Prostate gland (tissue), 2 donors: ENCODE data around the gene FBRSL1. TPM values are rescaled to one million over a fixed set of nuclear protein-coding genes. Genes with fewer than 3 reads are reported as not detected.

Experiments used
- DNase-seq: peaks from one replicate; pipeline ENCODE4 v3.0.0-alpha.2; 2019; ENCODE audit warnings: low spot score
- H3K27ac ChIP-seq, 2 donors: fragments of 200-600 bp; sonication (generic); 2 replicates each; pipeline ENCODE4 v1.5.1; 2017 to 2019
- H3K27me3 ChIP-seq: fragments of 200-600 bp; sonication (generic); replicated peaks from 2 replicates; pipeline ENCODE4 v1.5.1; 2019; ENCODE audit not compliant: insufficient read depth
- H3K36me3 ChIP-seq, 2 donors: fragments of 200-600 bp; sonication (generic); 1 replicate in 1 of 2; 2 replicates in 1 of 2; pipeline versions ENCODE4 v1.5.1 to v1.8.1; 2017 to 2019
- H3K4me1 ChIP-seq: fragments of 200-600 bp; sonication (generic); replicated peaks from 2 replicates; pipeline ENCODE4 v1.5.1; 2019
- H3K4me3 ChIP-seq, 2 donors: fragments of 200-600 bp; sonication (generic); 2 replicates each; pipeline ENCODE4 v1.5.1; 2017 to 2019
- H3K9me3 ChIP-seq: fragments of 200-600 bp; sonication (generic); 2 replicates; pipeline ENCODE4 v1.5.1; 2017
- CTCF ChIP-seq, 4 experiments: fragments of 200-600 bp in 2 of 4; fragments of 450-650 bp in 2 of 4; sonication (generic) in 2 of 4; IDR thresholded peaks; 1 replicate in 3 of 4; 2 replicates in 1 of 4; pipeline ENCODE4 v1.5.1; 2016 to 2019; ENCODE audit warnings: antibody characterized with exemption in 4 of 4, mild to moderate bottlenecking in 2 of 4, moderate library complexity in 2 of 4
- POLR2A ChIP-seq: fragments of 450-650 bp; IDR thresholded peaks from one replicate; pipeline ENCODE4 v1.6.1; 2016; ENCODE audit warnings: antibody characterized with exemption, mild to moderate bottlenecking
- POLR2AphosphoS5 ChIP-seq: sonication (generic); formaldehyde crosslinking; IDR thresholded peaks from one replicate; pipeline ENCODE4 v1.6.1; 2017; ENCODE audit warnings: antibody characterized with exemption
- WGBS: methylation state at CpG from one replicate; pipeline ENCODE4 v1.1.5; 2018; 5-methylcytosine and 5-hydroxymethylcytosine counted together
- intact Hi-C: fragments of 100-400 bp; cut with DNase I; formaldehyde crosslinking; loops from one replicate; pipeline ENCODE4 v1.14.2; 2022
- total RNA-seq, 2 donors: library from RNA; depleted of rRNA; stranded (reverse); fragments of >200 nt; gene quantifications; one replicate each; pipeline ENCODE4 v1.1.0, GENCODE V29; 2016

The FBRSL1 gene
- total RNA-seq, 2 donors from 2014 or later = 34.2 to 69.2 TPM

DNA sequence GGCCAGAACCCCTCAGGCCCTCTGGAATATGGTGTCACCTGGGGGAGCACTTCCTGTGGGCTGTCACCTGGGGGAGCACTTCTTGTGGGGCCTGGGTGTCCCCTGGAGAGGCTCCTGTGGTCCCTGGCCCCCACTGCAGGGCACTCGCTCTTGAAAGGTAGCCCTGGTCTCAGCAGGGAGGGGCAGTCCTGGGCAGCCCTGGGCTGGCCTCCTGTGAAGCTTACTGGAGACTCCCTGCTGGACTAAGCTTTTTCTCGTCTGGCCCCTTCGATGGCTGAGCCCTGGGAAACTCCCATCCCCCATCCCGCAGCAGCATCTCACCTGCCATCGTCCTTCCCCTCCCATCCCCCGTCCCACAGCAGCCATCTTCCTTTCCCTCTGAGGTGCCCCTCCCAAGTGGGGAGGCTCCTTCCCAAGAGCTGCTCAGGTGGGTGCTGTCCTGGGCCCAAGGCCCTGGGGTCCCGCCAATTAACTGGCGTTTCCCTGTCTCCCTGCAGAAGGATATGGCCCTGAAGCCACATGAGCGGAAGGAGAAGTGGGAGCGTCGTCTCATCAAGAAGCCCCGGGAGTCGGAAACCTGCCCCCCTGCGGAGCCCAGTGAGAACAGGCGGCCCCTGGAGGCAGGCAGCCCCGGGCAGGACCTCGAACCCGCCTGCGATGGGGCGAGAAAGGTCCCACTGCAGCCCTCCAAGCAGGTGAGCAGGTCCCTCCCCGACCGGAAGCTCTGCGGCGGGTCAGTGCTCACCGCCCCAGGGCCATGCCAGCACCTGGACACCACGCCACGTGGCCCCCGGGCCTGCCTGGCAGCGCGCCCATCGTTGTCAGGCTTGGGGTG is 17.9 kb downstream of the FBRSL1 start:
- Histone ChIP-seq H3K4me1 (peaks cover 34% of the 10 kb centered on the region), H3K27ac (no peak overlapping the region), H3K9me3 (no peaks in the 10 kb centered on the region)

DNA sequence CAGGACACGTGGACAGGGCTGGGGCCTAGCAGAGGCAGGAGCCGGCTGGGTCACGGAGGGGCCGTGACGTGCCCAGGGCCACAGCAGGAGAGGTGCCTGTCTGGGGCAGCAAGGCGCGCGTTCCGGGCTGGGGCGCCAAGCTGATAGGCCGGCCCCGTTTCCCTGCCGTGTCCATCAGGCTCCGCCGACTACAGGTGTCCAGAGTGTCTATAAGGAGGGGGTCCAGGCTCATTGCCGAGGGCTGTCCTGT is 18.5 kb downstream of the FBRSL1 start:
- Histone ChIP-seq H3K4me3 (no peak overlapping the region), H3K27me3 (no peaks in the 10 kb centered on the region), H3K9me3 (no peaks in the 10 kb centered on the region), H3K4me1 (peaks cover 34% of the 10 kb centered on the region), H3K27ac (no peak overlapping the region), H3K36me3 (no peaks in the 10 kb centered on the region)
- intact Hi-C loops = no loop called here
- WGBS = 90% methylated on average over 15 of the region's 16 CpGs
- DNase-seq = no peak
- TF ChIP-seq CTCF (IDR thresholded peaks at IDR 0.05) (no peak), POLR2AphosphoS5 (no peak)

More for the DNA sequence above, 17.9 kb downstream of the FBRSL1 start:
- no peak for DNase-seq
- Histone ChIP-seq H3K27me3 (no peaks in the 10 kb centered on the region), H3K4me3 (no peak overlapping the region), H3K36me3 (no peaks in the 10 kb centered on the region)
- TF ChIP-seq POLR2A (no peak), POLR2AphosphoS5 (no peak), CTCF (IDR thresholded peaks at IDR 0.05) (no peak)
- WGBS = 83% methylated on average over 25 of the region's 31 CpGs
- intact Hi-C loops = no loop called here

DNA sequence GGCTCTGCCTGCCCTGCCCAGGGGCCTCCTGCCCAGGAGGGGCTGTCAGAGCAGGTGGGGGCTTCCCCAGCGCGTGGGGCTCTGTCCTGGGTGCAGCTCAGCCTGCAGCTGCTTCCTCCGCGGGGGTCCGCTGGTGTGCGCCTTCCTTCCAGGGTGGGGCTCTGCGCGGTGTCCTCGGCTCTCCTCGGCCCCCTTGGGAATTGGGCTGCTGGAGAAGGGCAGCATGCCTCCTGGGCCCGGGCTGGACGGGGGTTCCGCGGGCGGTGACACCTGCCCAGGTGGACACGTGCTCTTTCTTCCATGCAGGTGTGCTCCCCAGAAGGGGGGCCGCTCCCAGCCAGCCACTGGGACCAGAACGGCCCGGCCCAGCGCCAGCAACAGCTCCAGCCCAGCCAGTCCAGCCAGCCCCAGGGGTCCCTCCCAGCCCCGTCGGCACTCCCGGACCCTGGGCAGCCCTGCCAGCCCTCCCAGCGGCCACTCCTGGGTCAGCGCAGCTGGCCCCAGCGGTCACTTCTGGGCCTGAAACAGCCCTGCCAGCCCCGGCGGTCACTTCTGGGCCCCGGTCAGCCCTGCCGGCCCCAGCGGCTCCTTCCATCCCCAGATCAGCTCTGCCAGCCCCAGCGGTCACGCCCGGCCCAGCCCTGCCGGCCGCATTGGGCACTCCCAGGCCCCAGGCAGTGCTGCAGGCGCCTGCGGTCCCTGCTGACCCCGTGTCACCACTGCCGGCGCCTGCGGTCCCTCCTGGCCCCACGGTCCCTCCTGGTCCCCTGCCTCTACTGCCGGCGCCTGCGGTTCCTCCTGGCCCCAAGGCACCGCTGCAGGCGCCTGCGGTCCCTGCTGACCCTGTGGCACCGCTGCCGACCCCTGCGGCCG is 19.1 kb downstream of the FBRSL1 start:
- TF ChIP-seq CTCF (IDR thresholded peaks at IDR 0.05) (no peak), POLR2AphosphoS5 (no peak), POLR2A (no peak)
- H3K4me3 ChIP-seq = no peak overlapping the region
- no peaks in the 10 kb centered on the region for H3K36me3 ChIP-seq
- H3K4me1 ChIP-seq = peaks cover 30% of the 10 kb centered on the region
- no peak for DNase-seq
- intact Hi-C loops = no loop called here
- H3K27ac ChIP-seq = no peak overlapping the region
- H3K27me3 ChIP-seq = no peaks in the 10 kb centered on the region
- WGBS = 93% methylated on average over 42 of the region's 53 CpGs
- no peaks in the 10 kb centered on the region for H3K9me3 ChIP-seq

DNA sequence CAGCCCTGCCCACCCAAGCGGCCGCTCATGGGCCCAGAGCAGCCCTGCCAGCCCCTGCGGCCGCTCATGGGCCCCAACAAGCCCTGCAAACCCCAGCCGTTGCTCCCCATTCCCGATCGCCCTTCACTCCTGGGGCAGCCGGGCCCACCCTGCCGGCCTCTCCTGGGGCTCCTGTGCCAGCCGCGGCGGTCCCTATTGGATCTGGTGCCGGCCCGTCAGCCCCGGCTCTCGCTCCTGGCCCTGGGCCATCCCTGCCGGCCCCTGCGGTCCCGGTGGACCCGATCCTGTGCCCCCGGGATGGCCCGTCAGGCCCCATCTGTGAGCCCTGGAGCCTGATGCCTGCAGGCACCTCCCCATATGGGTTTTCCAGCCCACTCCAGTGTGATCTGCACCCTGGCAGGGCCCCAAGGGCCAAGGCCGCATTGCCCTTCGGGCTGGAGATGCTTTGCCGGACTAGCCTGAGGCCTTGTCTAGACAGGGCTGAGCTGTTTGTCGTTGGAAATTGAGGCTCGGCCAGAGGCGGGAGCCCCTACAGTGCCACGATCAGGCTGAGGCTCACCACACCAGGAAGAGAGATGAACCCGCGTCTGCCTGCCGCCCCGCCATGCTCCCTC is 20.3 kb downstream of the FBRSL1 start:
- 94% methylated on average over 26 of the region's 33 CpGs for WGBS
- TF ChIP-seq CTCF (IDR thresholded peaks at IDR 0.05) = no peak
- TF ChIP-seq POLR2AphosphoS5 = no peak
- no peak for TF ChIP-seq POLR2A
- intact Hi-C loops = no loop called here
- no peak overlapping the region for H3K27ac ChIP-seq
- no peaks in the 10 kb centered on the region for H3K36me3 ChIP-seq
- DNase-seq = no peak
- H3K4me3 ChIP-seq = no peak overlapping the region
- H3K9me3 ChIP-seq = no peaks in the 10 kb centered on the region
- peaks cover 20% of the 10 kb centered on the region for H3K4me1 ChIP-seq
- no peaks in the 10 kb centered on the region for H3K27me3 ChIP-seq
